ENCODE measurements around the gene RNF149. TPM values are rescaled to one million over a fixed set of nuclear protein-coding genes. Genes with fewer than 3 reads are reported as not detected.
"Not testable (repeated sequence)": the region's sequence is repeated elsewhere in the genome, so short reads cannot be mapped to it uniquely, and the experiment has no call there.

RNF149 gene
- 33.3 TPM for total RNA-seq
- polyA plus RNA-seq (ENCODE audit: insufficient read depth in 1 of 8, insufficient read length in 8 of 8, low replicate concordance in 1 of 8): 10 to 100 TPM; 22.0 to 49.6 (median 31.1) TPM
- long read RNA-seq, donor 1, partial matches to known transcripts: 5 of 6 reads
- long read RNA-seq, donor 1, other reads (novel, unspliced or antisense): 0 of 6 reads
- long read RNA-seq, donor 2, partial matches to known transcripts: 0 of 1 reads
- long read RNA-seq, donor 2, other reads (novel, unspliced or antisense): 0 of 1 reads
- long read RNA-seq, donor 3, transcript RNF149-201 (7 exons, 2,458 nt): major isoform, 8 of 8 reads
- long read RNA-seq, donor 3, partial matches to known transcripts: 0 of 8 reads
- long read RNA-seq, donor 3, other reads (novel, unspliced or antisense): 0 of 8 reads
- long read RNA-seq, donor 4, partial matches to known transcripts: 0 of 3 reads
- long read RNA-seq, donor 4, other reads (novel, unspliced or antisense): 0 of 3 reads
- long read RNA-seq, donor 5, transcript RNF149-201 (7 exons, 2,458 nt): major isoform, 11 of 14 reads
- long read RNA-seq, donor 5, partial matches to known transcripts: 0 of 14 reads
- long read RNA-seq, donor 5, other reads (novel, unspliced or antisense): 0 of 14 reads
- long read RNA-seq, donor 6, transcript RNF149-201 (7 exons, 2,458 nt): major isoform, 8 of 10 reads
- long read RNA-seq, donor 6, partial matches to known transcripts: 0 of 10 reads
- long read RNA-seq, donor 6, other reads (novel, unspliced or antisense): 0 of 10 reads
- long read RNA-seq, donor 7, transcript RNF149-201 (7 exons, 2,458 nt): major isoform, 9 of 9 reads
- long read RNA-seq, donor 7, partial matches to known transcripts: 0 of 9 reads
- long read RNA-seq, donor 7, other reads (novel, unspliced or antisense): 0 of 9 reads
- long read RNA-seq, donor 8, partial matches to known transcripts: 0 of 4 reads
- long read RNA-seq, donor 8, other reads (novel, unspliced or antisense): 0 of 4 reads
- long read RNA-seq, donor 9, partial matches to known transcripts: 0 of 5 reads
- long read RNA-seq, donor 9, other reads (novel, unspliced or antisense): 0 of 5 reads
- long read RNA-seq, donor 10, transcript RNF149-201 (7 exons, 2,458 nt): major isoform, 15 of 15 reads
- long read RNA-seq, donor 10, partial matches to known transcripts: 0 of 15 reads
- long read RNA-seq, donor 10, other reads (novel, unspliced or antisense): 0 of 15 reads
- long read RNA-seq, donor 11, transcript RNF149-201 (7 exons, 2,458 nt): major isoform, 9 of 16 reads
- long read RNA-seq, donor 11, partial matches to known transcripts: 7 of 16 reads
- long read RNA-seq, donor 11, other reads (novel, unspliced or antisense): 0 of 16 reads

- Histone ChIP-seq H3K9me3 (replicated peaks; ENCODE audit: control insufficient read depth, low read depth, low read length) (no peaks in the 10 kb centered on the region), H3K27me3 (ENCODE audit: control insufficient read depth, insufficient read depth, low read length) (no peaks in the 10 kb centered on the region), H3K36me3 (ENCODE audit: control insufficient read depth, insufficient read depth, low read length) (peaks cover 2% of the 10 kb centered on the region), H3K4me1 (ENCODE audit: control insufficient read depth, insufficient read depth, low read length) (peaks cover 13% of the 10 kb centered on the region), H3K27ac (ENCODE audit: low read length) (peak within 1 kb of the TSS; percentile 88), H3K4me3 (ENCODE audit: low read length) (peak within 1 kb of the TSS; percentile 76)
- 1% methylated on average over 73 of the region's 76 CpGs for WGBS (ENCODE audit: insufficient coverage)
- peak; percentile 95 for DNase-seq
These were observed at the start of gene RNF149 for GRCh38 chr2:101308432-101309210. TSS of gene RNF149 (minus strand) at chr2:101308701. CDS start at chr2:101308588, 113 bp downstream.

GRCh38 chr2:101357376-101357775 is 48.9 kb upstream of the RNF149 start:
- DNase-seq: no peak
- no peaks in the 10 kb centered on the region for H3K9me3 ChIP-seq (replicated peaks; ENCODE audit: control insufficient read depth, low read depth, low read length)
- no peaks in the 10 kb centered on the region for H3K36me3 ChIP-seq (ENCODE audit: control insufficient read depth, insufficient read depth, low read length)
- no peaks in the 10 kb centered on the region for H3K27me3 ChIP-seq (ENCODE audit: control insufficient read depth, insufficient read depth, low read length)
- H3K4me1 ChIP-seq (ENCODE audit: control insufficient read depth, insufficient read depth, low read length): no peaks in the 10 kb centered on the region
- no peak overlapping the region for H3K27ac ChIP-seq (ENCODE audit: low read length)
- H3K4me3 ChIP-seq (ENCODE audit: low read length): no peak overlapping the region

GRCh38 chr2:101356521-101356920 is 48.0 kb upstream of the RNF149 start:
- H3K9me3 ChIP-seq (replicated peaks; ENCODE audit: control insufficient read depth, low read depth, low read length): no peaks in the 10 kb centered on the region
- H3K27ac ChIP-seq (ENCODE audit: low read length): no peak overlapping the region
- H3K4me3 ChIP-seq (ENCODE audit: low read length): no peak overlapping the region
- DNase-seq: no peak
- WGBS (ENCODE audit: insufficient coverage): no CpG with 5 or more reads among the region's 2 CpGs
- no peaks in the 10 kb centered on the region for H3K27me3 ChIP-seq (ENCODE audit: control insufficient read depth, insufficient read depth, low read length)
- H3K4me1 ChIP-seq (ENCODE audit: control insufficient read depth, insufficient read depth, low read length): no peaks in the 10 kb centered on the region
- H3K36me3 ChIP-seq (ENCODE audit: control insufficient read depth, insufficient read depth, low read length): no peaks in the 10 kb centered on the region

GRCh38 chr2:101356055-101356454 is 47.6 kb upstream of the RNF149 start:
- Histone ChIP-seq H3K4me1 (ENCODE audit: control insufficient read depth, insufficient read depth, low read length) (no peaks in the 10 kb centered on the region), H3K4me3 (ENCODE audit: low read length) (no peak overlapping the region), H3K27me3 (ENCODE audit: control insufficient read depth, insufficient read depth, low read length) (no peaks in the 10 kb centered on the region), H3K9me3 (replicated peaks; ENCODE audit: control insufficient read depth, low read depth, low read length) (no peaks in the 10 kb centered on the region), H3K27ac (ENCODE audit: low read length) (no peak overlapping the region), H3K36me3 (ENCODE audit: control insufficient read depth, insufficient read depth, low read length) (no peaks in the 10 kb centered on the region)
- 61% methylated on average over 3 of the region's 6 CpGs for WGBS (ENCODE audit: insufficient coverage)
- no peak for DNase-seq

- H3K9me3 ChIP-seq (replicated peaks; ENCODE audit: control insufficient read depth, low read depth, low read length): no peaks in the 10 kb centered on the region
- H3K4me3 ChIP-seq (ENCODE audit: low read length): no peak overlapping the region
- H3K27me3 ChIP-seq (ENCODE audit: control insufficient read depth, insufficient read depth, low read length): no peaks in the 10 kb centered on the region
- H3K27ac ChIP-seq (ENCODE audit: low read length): no peak overlapping the region
- 92% methylated on average over 8 of the region's 10 CpGs for WGBS (ENCODE audit: insufficient coverage)
- DNase-seq: no peak
- H3K4me1 ChIP-seq (ENCODE audit: control insufficient read depth, insufficient read depth, low read length): no peaks in the 10 kb centered on the region
- H3K36me3 ChIP-seq (ENCODE audit: control insufficient read depth, insufficient read depth, low read length): no peaks in the 10 kb centered on the region
These were observed 47.0 kb upstream of the RNF149 start for GRCh38 chr2:101355401-101356054.

- H3K9me3 ChIP-seq (replicated peaks; ENCODE audit: control insufficient read depth, low read depth, low read length): no peaks in the 10 kb centered on the region
- no peaks in the 10 kb centered on the region for H3K4me1 ChIP-seq (ENCODE audit: control insufficient read depth, insufficient read depth, low read length)
- no peak for DNase-seq
- H3K36me3 ChIP-seq (ENCODE audit: control insufficient read depth, insufficient read depth, low read length): no peaks in the 10 kb centered on the region
- H3K27me3 ChIP-seq (ENCODE audit: control insufficient read depth, insufficient read depth, low read length): no peaks in the 10 kb centered on the region
- 80% methylated on average over 17 of the region's 21 CpGs for WGBS (ENCODE audit: insufficient coverage)
- no peak overlapping the region for H3K27ac ChIP-seq (ENCODE audit: low read length)
- H3K4me3 ChIP-seq (ENCODE audit: low read length): no peak overlapping the region
These were observed 46.2 kb upstream of the RNF149 start for GRCh38 chr2:101354420-101355311.

- not testable (repeated sequence) for H3K36me3 ChIP-seq (ENCODE audit: control insufficient read depth, insufficient read depth, low read length); DNase-seq; H3K4me1 ChIP-seq (ENCODE audit: control insufficient read depth, insufficient read depth, low read length); H3K9me3 ChIP-seq (replicated peaks; ENCODE audit: control insufficient read depth, low read depth, low read length); H3K27me3 ChIP-seq (ENCODE audit: control insufficient read depth, insufficient read depth, low read length); H3K4me3 ChIP-seq (ENCODE audit: low read length); H3K27ac ChIP-seq (ENCODE audit: low read length)
- WGBS (ENCODE audit: insufficient coverage): 87% methylated on average over 3 of the region's 4 CpGs
These were observed 44.1 kb upstream of the RNF149 start for GRCh38 chr2:101352631-101353030.

- Histone ChIP-seq H3K4me3 (ENCODE audit: low read length) (no peak overlapping the region), H3K27ac (ENCODE audit: low read length) (no peak overlapping the region), H3K36me3 (ENCODE audit: control insufficient read depth, insufficient read depth, low read length) (no peaks in the 10 kb centered on the region), H3K27me3 (ENCODE audit: control insufficient read depth, insufficient read depth, low read length) (no peaks in the 10 kb centered on the region), H3K4me1 (ENCODE audit: control insufficient read depth, insufficient read depth, low read length) (no peaks in the 10 kb centered on the region), H3K9me3 (replicated peaks; ENCODE audit: control insufficient read depth, low read depth, low read length) (no peaks in the 10 kb centered on the region)
- WGBS (ENCODE audit: insufficient coverage): 84% methylated on average over 7 of the region's 7 CpGs
- DNase-seq: no peak
These were observed 42.7 kb upstream of the RNF149 start for GRCh38 chr2:101351207-101351606.
